Choroid plexus epithelial cell (primary cell): Measurements from ENCODE around the gene LAX1.
A peak's percentile ranks its signal among the peaks of the same experiment; 100 is the strongest.

Experiments
- DNase-seq: peaks from one replicate; pipeline ENCODE4 v3.0.0-alpha.2; 2010; ENCODE audit warnings: low read depth
- H3K4me3 ChIP-seq: 2 replicates; pipeline ENCODE4 v1.5.1; 2011; ENCODE audit warnings: low read depth, mild to moderate bottlenecking, control low read depth, low read length, moderate library complexity
- CTCF ChIP-seq: conservative IDR thresholded peaks from 2 replicates; pipeline ENCODE4 v1.5.1; 2011; ENCODE audit warnings: low read depth, mild to moderate bottlenecking, control low read depth, inconsistent platforms, low read length, moderate library complexity

Gene LAX1

GRCh38 chr1:203771901-203772301 lies 6.9 kb downstream of the LAX1 start:
- no peak for TF ChIP-seq CTCF
- no peak for DNase-seq
- no peak overlapping the region for H3K4me3 ChIP-seq

- no peak for DNase-seq
- no peak overlapping the region for H3K4me3 ChIP-seq
- TF ChIP-seq CTCF = no peak
Measured at GRCh38 chr1:203772836-203773235, 7.9 kb downstream of the LAX1 start.

- H3K4me3 ChIP-seq = no peak overlapping the region
- no peak for DNase-seq
- peak; percentile 22 for TF ChIP-seq CTCF
Measured at GRCh38 chr1:203776636-203777035, 11.7 kb downstream of the LAX1 start.

GRCh38 chr1:203777596-203777995 lies 12.6 kb downstream of the LAX1 start:
- no peak for TF ChIP-seq CTCF
- H3K4me3 ChIP-seq = no peak overlapping the region
- peak; percentile 28 for DNase-seq

- no peak for TF ChIP-seq CTCF
- DNase-seq = no peak
- no peak overlapping the region for H3K4me3 ChIP-seq
Measured at GRCh38 chr1:203778146-203778545, 13.2 kb downstream of the LAX1 start.

GRCh38 chr1:203778789-203779188 lies 13.8 kb downstream of the LAX1 start:
- no peak overlapping the region for H3K4me3 ChIP-seq
- no peak for TF ChIP-seq CTCF
- DNase-seq = no peak

- no peak for DNase-seq
- no peak overlapping the region for H3K4me3 ChIP-seq
- TF ChIP-seq CTCF = no peak
Measured at GRCh38 chr1:203781962-203782361, 17.0 kb downstream of the LAX1 start.
